HepG2 (cell line): Measurements from ENCODE around the gene RRBP1. TPM values are rescaled to one million over a fixed set of nuclear protein-coding genes. Genes with fewer than 3 reads are reported as not detected.

Experiments
- ATAC-seq: fragments of 200-7000 bp; cut with Tn5 transposase; 3 replicates; pipeline ENCODE4 v1.9.1; 2020; ENCODE audit warnings: mild to moderate bottlenecking, moderate library complexity
- BruUV-seq: library from RNA; stranded (reverse); fragments of 400-500 nt; replicated peaks from 2 replicates; lab custom pipeline; 2021; lab: Mats Ljungman, UMichigan
- CTCF ChIA-PET: fragments of 300-600 bp; formaldehyde crosslinking; extraction: SDS; loops from one replicate; lab custom pipeline; 2021; ENCODE audit warnings: low total read pairs, inconsistent platforms, low intra/inter-chr PET ratio; lab: Yijun Ruan, JAX
- POLR2A ChIA-PET: fragments of 350-600 bp; sonication (Branson Sonifier 250); formaldehyde crosslinking; loops from one replicate; lab custom pipeline; 2020; ENCODE audit warnings: antibody characterized with exemption, inconsistent platforms; lab: Yijun Ruan, JAX
- DNase-seq: peaks from one replicate; pipeline ENCODE4 v3.0.0-alpha.2; 2015; ENCODE audit warnings: low spot score
- FAIRE-seq: peaks from 3 replicates; lab custom pipeline; 2011; peaks lifted over from hg19 to GRCh38; lab: Jason Lieb, UNC
- H2AFZ ChIP-seq: one replicate; pipeline ENCODE4 v1.6.1; 2011; ENCODE audit warnings: low read length, inconsistent platforms
- H3K27ac ChIP-seq: fragments of 300-600 bp; 3 replicates; pipeline ENCODE4 v1.8.0; 2011; ENCODE audit warnings: mixed run types, mild to moderate bottlenecking, mixed read lengths, low read length, inconsistent platforms; ENCODE audit not compliant: insufficient read depth; ENCODE audit errors: extremely low read length
- H3K27me3 ChIP-seq, 2 experiments: fragments of 200-600 bp in 1 of 2; 2 replicates in 1 of 2; 3 replicates in 1 of 2; pipeline versions ENCODE4 v1.6.0 to v1.8.0; 2011; ENCODE audit warnings: low read length in 2 of 2, mild to moderate bottlenecking in 2 of 2, moderate library complexity in 2 of 2, inconsistent platforms in 1 of 2; ENCODE audit not compliant: insufficient read depth in 2 of 2, control insufficient read depth in 1 of 2
- H3K36me3 ChIP-seq, 2 experiments: fragments of 200-600 bp in 1 of 2; replicated peaks in 1 of 2; 2 replicates in 1 of 2; 3 replicates in 1 of 2; pipeline versions ENCODE4 v1.5.1 to v1.8.0; 2011; ENCODE audit warnings: low read length in 2 of 2, inconsistent platforms in 1 of 2; ENCODE audit not compliant: insufficient read depth in 2 of 2, control insufficient read depth in 1 of 2
- H3K4me1 ChIP-seq: 2 replicates; pipeline ENCODE4 v1.5.1; 2012; ENCODE audit warnings: low read length, inconsistent platforms; ENCODE audit not compliant: insufficient read depth
- H3K4me2 ChIP-seq: 2 replicates; pipeline ENCODE4 v1.6.0; 2011; ENCODE audit warnings: low read depth, low read length, inconsistent platforms
- H3K4me3 ChIP-seq, 3 experiments: fragments of 200-600 bp in 1 of 3; sonication (generic), shearing (Covaris generic) in 1 of 3; replicated peaks in 1 of 3; 2 replicates each; pipeline ENCODE4 v1.5.1; 2011 to 2016; ENCODE audit warnings: low read length in 3 of 3, inconsistent platforms in 2 of 3, low read depth in 2 of 3, mild to moderate bottlenecking in 2 of 3, control low read depth in 1 of 3, mixed read lengths in 1 of 3; ENCODE audit not compliant: insufficient read depth in 1 of 3
- H3K79me2 ChIP-seq: one replicate; pipeline ENCODE4 v1.6.1; 2011; ENCODE audit warnings: low read length, inconsistent platforms; ENCODE audit not compliant: insufficient read depth
- H3K9ac ChIP-seq: 2 replicates; pipeline ENCODE4 v1.6.0; 2011; ENCODE audit warnings: mild to moderate bottlenecking, low read depth, low read length, inconsistent platforms; ENCODE audit not compliant: insufficient read depth
- H3K9me3 ChIP-seq: 2 replicates; pipeline ENCODE4 v1.5.1; 2012; ENCODE audit warnings: mild to moderate bottlenecking, low read length
- H4K20me1 ChIP-seq: 2 replicates; pipeline ENCODE4 v1.6.0; 2011; ENCODE audit warnings: inconsistent platforms, mild to moderate bottlenecking, low read length, moderate library complexity; ENCODE audit not compliant: insufficient read depth
- EZH2 ChIP-seq: conservative IDR thresholded peaks from 2 replicates; pipeline ENCODE4 v1.6.1; 2012; ENCODE audit warnings: mild to moderate bottlenecking, low read depth, low read length, moderate library complexity
- KIAA2018 ChIP-seq: sonication (generic); formaldehyde crosslinking; IDR thresholded peaks from 2 replicates; pipeline ENCODE4 v1.5.0; 2020; ENCODE audit warnings: mild to moderate bottlenecking, missing genetic modification reagents, borderline replicate concordance
- SP5 ChIP-seq: IDR thresholded peaks from 2 replicates; pipeline ENCODE4 v1.6.1; 2016; ENCODE audit warnings: low read depth, borderline replicate concordance
- WGBS: methylation state at CpG from one replicate; pipeline ENCODE4 v1.1.6; 2017; ENCODE audit warnings: low lambda C conversion rate; 5-methylcytosine and 5-hydroxymethylcytosine counted together
- in situ Hi-C: cut with HindIII; loops from 2 replicates; pipeline ENCODE4 v1.10.0; 2017; ENCODE audit warnings: low pct_unique_long_range_greater_than_20kb; ENCODE audit not compliant: extremely low pct_ligation_motif_present
- intact Hi-C: fragments of 100-400 bp; cut with micrococcal nuclease; formaldehyde crosslinking; loops from one replicate; pipeline ENCODE4 v1.10.0; 2022; ENCODE audit not compliant: unreplicated experiment
- polyA plus RNA-seq, 8 experiments: library from polyadenylated mRNA; depleted of rRNA in 3 of 8; stranded (reverse) in 7 of 8; unstranded in 1 of 8; fragments of >200 nt; fragmentation: Illumina TruSeq in 4 of 8; extraction: Trizol in 4 of 8; gene quantifications; 2 replicates each; pipeline versions ENCODE4 v1.2.1 to v1.2.3, GENCODE V29; 2011 to 2016; ENCODE audit warnings: low read depth in 4 of 8, missing spikeins in 1 of 8, mixed read lengths in 1 of 8; ENCODE audit not compliant: insufficient read depth in 1 of 8
- total RNA-seq, 5 experiments: library from RNA; depleted of rRNA; stranded (reverse); fragments of >200 nt; fragmentation: Illumina TruSeq; extraction: Trizol; gene quantifications; 2 replicates each; pipeline ENCODE4 v1.2.3, GENCODE V29; 2016; ENCODE audit warnings: low read depth in 1 of 5

The RRBP1 gene
- total and polyA plus RNA-seq, 2 of the 13 experiments (the other 11 are each of a cell fraction or from before 2014, with no cell fraction given), result 150 to 222 TPM

- no peak for TF ChIP-seq KIAA2018 (CRISPR knock-in tag)
Measured at GRCh38 chr20:17572034-17572638, 109.9 kb downstream of the RRBP1 start (continued).

GRCh38 chr20:17571153-17571527 lies 110.9 kb downstream of the RRBP1 start:
- Histone ChIP-seq H3K79me2 (peaks cover 50% of the 10 kb centered on the region), H3K9me3 (no peaks in the 10 kb centered on the region), H3K4me2 (peak overlapping the region; percentile 96), H3K27ac (no peak overlapping the region), H3K9ac (peak overlapping the region; percentile 91; the same call in 1 of the 2 replicates), H3K36me3 (no peaks in the 10 kb centered on the region), H3K4me3 (peak overlapping the region; percentile 86 to 100 (median 94); a peak in 5 of 6 replicates), H2AFZ (no peak overlapping the region), H3K27me3 (no peaks in the 10 kb centered on the region; a peak in 1 of 5 replicates), H3K4me1 (peaks cover 46% of the 10 kb centered on the region), H4K20me1 (peaks cover 8% of the 10 kb centered on the region; the same call in 1 of the 2 replicates)
- in situ Hi-C loops, result no loop called here
- DNase-seq (no peak), ATAC-seq (no peak), FAIRE-seq (no peak)
- POLR2A ChIA-PET, result interaction anchor here (0.7 to 2.9 kb wide), 3 partner anchors 9 to 34 kb away, joined by 3 to 33 read pairs (median 19); no protein-coding TSS in a partner anchor
- intact Hi-C loops, result loop anchor here (2.0 kb wide), 1 partner anchor 34 kb away; no protein-coding TSS in a partner anchor
- 48% methylated on average over 6 of the region's 6 CpGs for WGBS
- 0 out of 2 replicates have a peak, but pooled peaks have one; percentile 3 for TF ChIP-seq SP5 (CRISPR knock-in tag)
- TF ChIP-seq EZH2, result no peak
- CTCF ChIA-PET, result interaction anchor here (2.9 kb wide), 1 partner anchor 34 kb away, joined by 13 read pairs; no protein-coding TSS in a partner anchor
- no TSS peak for BruUV-seq
